ENCODE data around the gene GNS. TPM values are rescaled to one million over a fixed set of nuclear protein-coding genes. Genes with fewer than 3 reads are reported as not detected.

Gene GNS
- 101 and 120 TPM in 2 replicates for total RNA-seq

GRCh38 chr12:64759035-64759894, at the start of gene GNS:
GNS (minus strand) TSS chr12:64759406; CDS start chr12:64759276, 130 bp downstream.

Other genes starting within 250 kb of the GNS start
- 8.7 and 20.2 TPM in 2 replicates for gene RASSF3, start 148.9 kb downstream of the GNS start, total RNA-seq
- gene TBC1D30, start 65.2 kb upstream of the GNS start, total RNA-seq: 0.72 and 4.0 TPM in 2 replicates